Epidermal melanocyte (primary cell): Measurements from ENCODE around the gene TNIK.
"Not testable (repeated sequence)": the region's sequence is repeated elsewhere in the genome, so short reads cannot be mapped to it uniquely, and the experiment has no call there.

ENCODE experiments used
- DNase-seq: peaks from one replicate; pipeline ENCODE4 v3.0.0; 2011; ENCODE audit warnings: low spot score; ENCODE audit not compliant: insufficient read length

The TNIK gene

DNA sequence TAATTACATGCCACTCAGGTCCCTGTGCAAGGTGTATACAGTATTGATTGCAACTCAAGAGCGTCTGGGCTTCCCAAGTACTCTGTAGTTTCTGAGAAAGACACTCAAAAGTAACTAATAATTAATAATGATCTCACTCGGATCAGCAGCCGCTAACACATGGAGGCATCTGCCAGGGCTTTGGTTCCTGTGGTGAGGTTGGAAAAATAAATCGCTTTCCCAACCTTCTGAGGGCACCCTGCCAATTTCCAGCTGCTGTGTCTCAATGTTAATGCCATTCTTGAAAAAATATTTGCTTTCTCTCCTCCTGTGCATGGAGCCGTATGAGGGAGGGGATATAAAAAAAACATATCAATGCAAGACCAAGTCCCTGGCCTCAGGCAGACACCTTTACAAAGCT, 317.2 kb downstream of the TNIK start:
- DNase-seq = no peak

DNA sequence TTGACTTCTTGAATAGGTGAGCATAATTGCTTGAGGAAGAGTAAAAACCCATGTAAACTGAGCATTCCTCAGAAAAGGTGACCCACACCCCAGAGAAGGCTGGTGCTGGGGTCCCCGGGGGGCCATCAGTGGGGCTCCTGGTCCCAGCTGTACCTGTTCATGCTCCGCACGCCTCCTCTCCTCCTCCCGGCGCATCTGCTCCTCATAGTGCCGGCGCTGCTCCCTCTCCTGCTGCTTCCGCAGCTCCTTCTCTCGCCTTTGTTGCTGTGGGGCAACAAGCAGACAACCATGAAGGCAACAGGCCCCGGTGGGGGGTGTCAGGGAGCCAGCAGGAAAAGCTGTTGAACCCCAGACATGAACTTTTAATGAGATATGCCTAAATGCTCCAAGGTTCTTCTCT, 320.0 kb downstream of the TNIK start:
- DNase-seq = no peak

DNA sequence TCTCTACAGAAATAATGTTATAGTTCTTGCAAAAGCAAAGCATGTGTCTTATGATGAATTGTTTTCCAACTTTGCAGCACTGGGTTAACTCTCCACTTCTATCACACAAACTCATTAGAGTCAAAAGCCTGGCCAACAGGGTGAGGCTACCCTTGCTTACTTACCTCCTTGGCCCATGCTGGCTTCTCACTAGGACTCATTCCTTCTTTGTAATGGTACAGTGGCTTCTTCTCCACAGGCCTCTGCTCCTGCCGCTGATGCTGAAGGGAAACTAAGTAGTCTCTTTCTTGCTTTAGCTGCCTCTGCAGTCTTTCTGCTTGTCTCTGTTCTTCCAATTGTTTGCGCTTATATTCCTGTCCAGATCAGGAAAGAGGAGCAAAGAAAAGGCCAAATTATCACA, 322.2 kb downstream of the TNIK start:
- DNase-seq = no peak

DNA sequence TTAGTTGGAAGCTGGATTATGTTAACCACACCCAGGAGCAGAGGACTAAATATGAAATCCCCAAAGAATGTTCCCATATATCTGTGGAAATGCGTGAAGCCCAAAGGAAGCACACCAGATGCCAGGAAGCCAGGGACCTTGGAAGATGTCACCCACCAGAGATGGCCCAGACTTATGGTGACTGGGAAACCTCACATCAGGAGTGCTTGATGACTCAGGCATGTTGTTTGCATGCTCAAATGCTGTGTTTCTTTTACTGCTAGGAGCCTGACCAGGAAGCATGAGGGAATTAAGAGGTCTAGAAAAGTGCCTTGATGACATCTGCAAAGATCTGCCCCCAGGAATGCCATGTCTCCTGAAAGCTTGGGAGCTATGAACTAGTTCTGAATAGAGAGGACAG, 324.7 kb downstream of the TNIK start:
- DNase-seq = no peak

DNA sequence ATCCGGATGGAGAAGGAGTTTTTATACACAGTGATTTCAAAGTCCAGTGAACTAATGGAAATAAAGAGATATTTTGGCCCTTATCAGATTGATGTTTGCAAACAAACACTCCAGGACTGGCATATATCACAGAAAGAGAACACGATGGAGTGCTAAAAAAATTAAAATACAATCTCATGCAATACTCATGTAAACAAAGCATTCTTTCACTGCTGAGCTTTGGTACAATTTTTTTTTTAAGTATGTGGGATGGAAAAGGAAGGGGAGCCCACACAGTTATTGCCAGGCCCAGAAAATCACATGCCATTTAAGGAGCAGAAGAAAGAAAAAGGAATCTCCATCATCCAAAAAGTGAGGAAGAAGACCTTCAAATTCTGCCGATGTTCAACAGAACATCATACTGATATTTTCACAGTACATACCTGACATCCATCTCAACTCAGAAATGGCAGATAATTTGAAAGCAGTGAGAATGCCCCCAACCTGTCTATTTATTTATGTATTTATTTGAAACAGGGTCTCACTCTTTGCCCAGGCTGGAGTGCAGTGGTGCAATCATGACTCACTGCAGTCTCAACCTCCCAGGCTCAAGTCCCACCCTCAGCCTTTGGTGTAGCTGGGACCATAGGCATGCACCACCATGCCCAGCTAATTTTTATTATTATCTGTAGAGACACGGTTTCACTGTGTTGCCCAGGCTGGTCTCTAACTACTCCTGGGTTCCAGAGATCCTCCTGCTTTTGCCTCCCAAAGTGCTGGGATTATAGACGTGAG, 326.2 kb downstream of the TNIK start:
- no peak for DNase-seq

DNA sequence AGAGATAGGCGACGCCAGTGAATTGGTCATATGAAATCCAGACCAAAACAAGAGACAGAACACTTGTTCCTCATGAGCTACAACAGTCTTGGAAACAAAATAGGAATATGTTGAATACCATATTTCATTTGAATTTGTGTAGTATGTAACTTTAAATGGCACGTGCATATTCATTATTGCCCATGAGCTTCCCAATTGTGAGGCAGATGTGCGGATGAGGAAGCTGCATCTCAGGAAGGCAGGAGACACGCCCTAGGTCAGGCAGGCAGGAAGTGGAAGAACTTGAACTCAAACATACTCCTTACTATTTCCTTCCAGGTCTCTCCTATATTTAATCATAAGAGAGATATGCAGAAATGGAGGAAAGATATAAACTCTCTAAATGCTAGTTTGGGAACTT, 326.9 kb downstream of the TNIK start:
- no peak for DNase-seq

DNA sequence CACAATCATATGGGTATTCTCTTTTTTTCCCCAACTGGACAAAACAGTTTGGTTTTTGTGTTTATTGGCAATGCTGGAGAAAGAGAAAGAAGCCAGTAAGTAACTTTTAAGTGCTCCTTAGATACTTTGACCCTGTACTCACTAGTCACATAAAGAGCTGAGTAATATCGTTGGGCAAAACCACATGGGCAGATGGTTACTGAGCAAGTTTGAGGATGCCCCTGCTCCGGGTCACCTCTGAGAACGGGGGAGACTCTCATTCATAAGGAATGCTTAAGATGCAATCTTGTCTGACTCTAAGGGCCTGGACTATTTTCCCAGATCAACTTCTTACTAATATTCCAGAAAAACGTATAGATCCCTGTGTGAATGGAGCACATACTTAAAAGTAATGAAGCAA, 327.3 kb downstream of the TNIK start:
- no peak for DNase-seq

DNA sequence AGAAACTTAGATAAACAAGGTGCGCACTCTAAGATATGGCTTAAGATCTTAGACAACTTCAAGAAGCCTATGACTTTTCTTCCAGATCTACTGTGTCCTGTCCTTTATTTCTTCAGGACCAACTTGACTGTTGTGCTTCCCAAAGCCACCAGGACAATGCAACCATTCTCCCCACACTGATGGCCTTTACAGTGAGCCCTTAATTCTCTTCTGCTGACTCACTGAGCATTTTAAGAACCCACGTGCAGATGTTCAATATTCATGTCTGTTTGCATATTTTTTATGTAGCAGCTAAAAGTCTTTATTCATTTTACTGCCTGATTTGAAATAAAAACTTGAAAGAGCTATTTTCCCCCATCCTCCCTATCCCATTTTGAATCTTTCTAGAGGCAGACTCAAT, 330.4 kb downstream of the TNIK start:
- DNase-seq = no peak

DNA sequence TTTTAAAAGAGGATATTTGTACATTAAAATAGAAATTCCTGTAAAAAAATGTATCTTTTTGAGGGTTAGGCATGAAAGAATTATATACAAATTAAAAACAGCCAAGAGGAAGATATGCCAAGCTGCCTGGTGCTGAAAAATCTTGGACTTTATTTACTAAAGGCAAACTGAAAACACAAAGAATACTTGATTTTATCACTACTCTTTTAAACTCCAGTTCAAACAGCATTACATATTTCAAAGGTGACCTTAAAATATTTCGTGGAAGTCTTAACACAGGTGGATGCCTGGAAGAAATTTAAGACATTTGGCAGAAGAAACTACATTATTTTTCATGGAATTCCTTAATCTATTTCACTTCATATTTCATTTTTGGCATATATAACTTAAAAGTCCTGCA, 332.6 kb downstream of the TNIK start:
- DNase-seq = no peak

DNA sequence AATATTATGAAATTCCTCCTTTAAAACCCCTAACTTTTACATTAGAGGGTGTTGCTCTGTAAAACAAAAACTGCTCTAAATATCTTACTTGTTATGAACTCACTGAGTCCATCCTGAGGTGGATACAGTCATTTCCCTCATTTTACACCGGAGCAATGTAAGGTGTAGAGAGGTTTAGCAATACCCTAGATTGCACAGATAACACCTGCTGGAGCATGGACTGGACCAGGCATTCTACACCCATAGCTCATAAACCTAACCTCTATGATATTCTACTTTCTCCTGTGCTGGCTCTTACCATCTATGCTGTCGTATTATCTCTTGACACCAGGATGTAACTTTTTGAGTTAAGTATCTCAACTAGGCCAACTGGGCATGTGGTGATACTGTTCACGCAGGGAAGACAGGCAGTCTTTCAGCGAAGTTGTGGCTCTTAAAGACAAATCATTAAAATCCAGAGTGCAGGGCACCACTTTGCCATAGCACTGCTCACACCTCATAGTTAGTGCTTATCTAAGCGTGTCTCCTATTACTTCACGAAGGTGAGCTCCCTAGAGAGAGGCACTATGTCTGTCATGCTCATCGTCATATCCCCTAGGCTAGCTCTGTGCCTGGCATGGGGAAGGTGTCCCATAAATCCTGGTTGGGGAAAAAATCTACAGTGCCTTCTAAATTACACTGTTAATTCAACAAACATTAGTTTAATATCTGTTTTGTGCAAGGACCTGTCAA, 333.6 kb downstream of the TNIK start:
- no peak for DNase-seq

DNA sequence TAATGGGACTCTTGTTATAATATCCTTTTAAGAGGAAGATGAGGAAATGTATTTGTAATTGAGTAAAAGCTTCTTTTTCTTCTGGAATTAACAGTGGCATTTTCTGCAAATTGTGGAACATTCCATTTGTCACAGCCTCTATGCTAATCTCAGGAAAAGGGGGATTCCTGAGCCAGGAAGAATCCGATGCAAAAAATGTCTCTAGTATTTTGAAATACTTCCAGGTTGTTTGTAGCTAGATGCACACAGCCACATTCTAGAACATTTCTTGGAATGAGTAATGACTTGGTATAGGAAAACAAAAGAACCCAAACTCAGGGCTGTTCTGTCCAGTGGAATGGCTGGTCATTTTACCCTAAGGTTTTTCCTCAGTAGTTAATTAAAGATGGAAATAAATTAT, 335.2 kb downstream of the TNIK start:
- no peak for DNase-seq

DNA sequence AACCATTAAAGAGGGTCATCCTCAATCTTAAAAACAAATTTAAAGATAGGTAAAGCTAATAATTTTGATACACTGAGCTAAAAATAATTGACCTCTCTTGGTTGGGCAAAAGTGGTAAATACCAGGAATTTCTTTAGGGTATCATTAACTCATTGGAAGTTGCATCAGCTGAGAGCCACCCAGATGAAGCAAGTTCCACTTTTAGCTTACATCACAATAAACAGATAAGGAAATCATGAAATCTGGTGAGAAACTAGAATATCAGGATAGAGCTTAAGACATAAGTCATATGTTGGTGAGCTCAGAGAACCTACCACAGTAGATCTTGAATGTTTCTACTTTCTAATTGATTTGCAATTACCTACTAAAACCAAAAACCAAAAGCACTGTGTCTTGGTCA, 336.3 kb downstream of the TNIK start:
- DNase-seq = no peak

DNA sequence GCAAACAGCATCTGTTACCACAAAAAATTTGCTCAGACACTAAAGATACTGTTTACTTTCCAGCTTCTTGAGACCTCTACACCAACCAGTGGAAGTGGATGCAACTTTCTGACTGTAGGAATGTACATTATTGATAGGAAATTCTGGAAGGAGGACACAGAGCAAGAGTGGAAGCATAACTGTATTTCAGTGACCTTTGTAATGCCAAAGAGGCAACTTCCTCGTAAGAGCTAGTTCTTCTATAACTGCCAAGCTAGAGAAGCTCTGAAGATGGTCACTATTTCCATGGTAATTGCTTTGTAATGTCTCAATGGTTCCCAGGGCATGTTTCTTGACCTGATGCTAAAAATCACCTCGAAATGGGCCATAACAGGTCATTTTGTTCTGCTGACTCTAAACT, 337.3 kb downstream of the TNIK start:
- no peak for DNase-seq

DNA sequence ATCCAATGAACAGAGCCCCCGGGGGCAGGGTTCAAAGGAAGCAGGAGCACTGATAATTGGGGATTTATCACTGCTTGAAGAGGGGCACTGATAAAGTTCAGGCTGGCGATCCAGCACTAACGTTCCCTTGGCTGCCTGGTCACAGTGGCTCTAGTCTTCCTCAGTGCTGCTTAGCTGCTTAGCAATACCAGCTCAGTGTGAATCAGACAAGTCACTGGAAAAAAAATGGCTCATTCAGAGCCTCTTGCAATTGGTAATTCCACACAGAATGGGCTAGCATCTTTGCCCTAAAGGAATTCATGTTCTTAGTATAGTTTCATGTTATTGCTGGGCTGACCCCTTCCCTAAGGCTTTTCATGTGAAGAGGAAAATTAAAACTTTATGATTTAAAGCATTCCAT, 338.0 kb downstream of the TNIK start:
- DNase-seq = no peak

DNA sequence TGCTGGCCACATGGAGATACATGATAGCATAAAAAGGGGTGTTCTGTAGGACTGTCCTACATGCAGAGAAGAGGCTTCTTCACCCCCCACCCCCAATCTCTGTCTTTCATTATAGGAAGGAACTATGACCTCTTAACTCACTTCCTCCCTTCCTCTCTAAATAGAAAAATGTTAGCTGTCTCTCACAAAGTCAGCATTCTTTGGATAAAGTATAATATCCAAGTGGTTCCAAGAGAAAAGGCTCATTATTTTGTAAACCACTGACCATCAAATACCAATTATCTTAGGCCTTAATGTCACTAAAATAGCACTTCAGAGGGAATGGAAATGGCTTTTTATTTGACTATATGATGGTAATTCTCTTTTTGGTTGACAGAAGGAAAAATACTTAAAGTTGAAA, 338.4 kb downstream of the TNIK start:
- no peak for DNase-seq

DNA sequence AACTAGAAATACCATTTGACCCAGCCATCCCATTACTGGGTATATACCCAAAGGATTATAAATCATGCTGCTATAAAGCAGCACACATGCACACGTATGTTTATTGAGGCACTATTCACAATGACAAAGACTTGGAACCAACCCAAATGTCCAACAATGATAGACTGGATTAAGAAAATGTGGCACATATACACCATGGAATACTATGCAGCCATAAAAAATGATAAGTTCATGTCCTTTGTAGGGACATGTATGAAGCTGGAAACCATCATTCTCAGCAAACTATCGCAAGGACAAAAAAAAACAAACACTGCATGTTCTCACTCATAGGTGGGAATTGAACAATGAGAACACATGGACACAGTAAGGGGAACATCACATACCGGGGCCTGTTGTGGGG, 340.8 kb downstream of the TNIK start:
- not testable (repeated sequence) for DNase-seq

DNA sequence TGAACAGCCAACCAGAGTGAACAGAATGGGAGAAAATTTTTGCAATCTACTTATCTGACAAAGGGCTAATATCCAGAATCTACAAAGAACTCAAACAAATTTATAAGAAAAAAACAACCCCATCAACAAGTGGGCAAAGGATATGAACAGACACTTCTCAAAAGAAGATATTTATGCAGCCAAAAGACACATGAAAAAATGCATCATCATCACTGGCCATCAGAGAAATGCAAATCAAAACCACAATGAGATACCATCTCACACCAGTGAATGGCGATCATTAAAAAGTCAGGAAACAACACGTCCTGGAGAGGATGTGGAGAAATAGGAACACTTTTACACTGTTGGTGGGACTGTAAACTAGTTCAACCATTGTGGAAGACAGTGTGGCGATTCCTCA, 341.2 kb downstream of the TNIK start:
- DNase-seq = not testable (repeated sequence)

DNA sequence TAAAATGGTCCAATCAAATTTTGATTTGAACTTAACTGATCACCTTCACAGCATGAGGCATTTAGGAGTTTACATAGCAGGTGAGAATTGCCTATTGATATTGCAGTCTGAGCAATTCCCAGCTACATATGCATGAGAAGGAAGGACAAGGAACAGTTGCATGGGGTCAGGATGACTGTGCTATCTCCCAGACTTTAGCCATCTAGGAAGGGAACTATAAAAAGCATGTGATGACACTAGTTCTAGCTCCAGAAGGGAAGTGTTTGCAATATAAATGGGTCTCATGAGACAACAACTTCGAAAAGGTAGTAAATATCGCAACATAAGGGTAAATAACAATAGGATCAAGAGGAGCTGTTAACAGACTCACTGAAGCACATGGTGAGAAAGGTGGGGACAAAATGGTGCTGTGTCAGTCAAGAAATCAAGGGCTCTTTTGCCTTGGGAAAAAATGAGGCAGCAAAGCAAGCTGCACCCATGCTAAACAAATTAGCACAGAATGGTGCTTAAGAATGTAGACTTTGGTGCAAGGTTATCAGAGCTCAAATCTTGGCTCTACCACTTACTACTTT, 343.3 kb downstream of the TNIK start:
- no peak for DNase-seq

DNA sequence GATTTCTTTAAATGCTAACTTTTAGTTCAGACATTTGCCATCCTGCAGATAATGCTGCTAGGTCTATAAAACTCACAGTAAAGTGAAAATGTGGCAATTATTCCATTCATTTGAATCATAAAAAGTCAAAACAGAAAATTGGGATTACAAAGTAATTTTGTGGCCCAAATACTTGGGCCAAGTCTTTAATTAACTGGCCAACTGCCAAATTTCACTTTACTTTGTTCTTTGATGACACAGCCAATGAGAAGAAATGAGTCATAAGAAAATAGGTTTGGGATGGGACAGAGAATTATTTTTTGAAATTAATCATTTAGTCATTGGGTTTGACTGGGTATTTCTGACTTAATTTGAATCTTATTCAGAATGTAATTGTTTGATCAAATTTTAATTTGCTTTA, 343.8 kb downstream of the TNIK start:
- DNase-seq = no peak

DNA sequence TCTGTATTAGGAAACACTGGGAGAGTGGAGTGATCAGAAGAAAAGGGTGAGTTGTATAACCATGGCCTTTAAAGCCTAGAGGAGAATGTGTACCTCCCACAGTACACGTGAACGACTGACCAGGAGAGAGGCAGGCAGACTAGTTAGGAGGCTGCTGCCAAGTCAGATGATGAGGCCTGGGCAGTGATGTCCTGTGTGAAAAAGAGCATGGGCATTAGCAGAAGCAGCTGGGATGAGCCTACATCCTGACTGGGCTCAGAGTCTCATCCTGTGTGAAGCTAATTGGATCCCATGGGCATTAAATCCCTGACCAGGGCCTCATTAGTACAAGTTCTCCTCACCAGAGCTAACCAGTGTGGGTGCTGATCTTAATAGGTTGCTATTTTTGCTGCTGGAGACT, 344.5 kb downstream of the TNIK start:
- no peak for DNase-seq

DNA sequence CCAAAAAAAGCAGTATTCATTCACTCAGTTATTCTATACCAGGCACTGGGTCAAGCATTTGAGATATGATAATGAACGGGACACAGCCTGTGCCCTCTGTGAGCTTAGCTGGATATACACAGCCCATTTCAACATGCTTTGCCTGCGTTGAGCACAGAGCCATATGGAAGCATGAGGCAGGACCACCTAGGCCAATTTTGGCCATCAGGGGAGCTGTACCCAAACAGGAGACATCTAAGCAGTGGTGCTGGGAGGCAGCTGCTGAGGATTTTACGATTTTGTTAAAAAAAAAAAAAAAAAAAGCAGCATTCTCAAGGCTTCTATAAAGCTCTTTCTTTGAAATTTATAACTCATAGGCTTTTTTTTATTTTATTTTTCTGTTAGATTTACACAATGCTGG, 346.5 kb downstream of the TNIK start:
- DNase-seq = no peak

DNA sequence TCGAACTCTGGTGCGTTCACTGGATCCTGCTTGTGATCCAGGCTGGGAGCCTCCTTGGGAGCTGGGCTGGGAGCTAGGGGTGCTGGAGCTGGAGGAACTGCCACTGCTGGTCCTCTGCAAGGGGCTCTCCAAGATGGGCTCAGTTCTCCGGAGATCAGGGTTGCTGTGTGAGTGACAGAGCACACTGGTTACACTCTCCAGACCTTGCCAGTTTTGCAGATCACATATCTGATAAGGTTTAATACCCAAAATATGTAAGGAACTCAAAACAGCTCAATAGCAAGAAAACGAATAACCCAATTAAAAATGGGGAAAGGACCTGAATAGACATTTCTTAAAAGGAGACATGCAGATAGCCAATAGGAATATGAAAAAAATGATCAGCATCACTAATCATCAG, 349.5 kb downstream of the TNIK start:
- no peak for DNase-seq

DNA sequence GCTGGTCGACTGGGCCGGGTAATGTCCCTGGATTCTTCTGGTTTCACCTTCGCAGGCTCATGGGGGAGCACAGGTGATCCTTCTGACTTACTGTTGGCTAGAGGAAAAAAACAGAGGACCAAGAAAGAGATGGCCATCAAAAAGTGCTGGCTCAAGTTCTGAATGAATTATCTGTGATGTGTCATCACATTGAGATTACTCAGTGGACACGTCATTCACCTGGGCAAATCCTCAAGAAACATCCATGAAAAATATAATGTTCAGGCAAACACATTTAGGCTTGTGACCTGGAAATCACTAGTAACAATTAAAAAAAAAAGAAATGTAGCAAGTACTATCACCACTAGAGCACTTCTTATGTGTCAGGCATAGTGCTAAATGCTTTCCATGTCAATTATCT, 352.1 kb downstream of the TNIK start:
- no peak for DNase-seq
